Measurements from ENCODE around the gene LEP. TPM values are rescaled to one million over a fixed set of nuclear protein-coding genes. Genes with fewer than 3 reads are reported as not detected.
"Not testable (repeated sequence)": the region's sequence is repeated elsewhere in the genome, so short reads cannot be mapped to it uniquely, and the experiment has no call there.

Gene LEP
- total RNA-seq, 1 donor from 2014 or later, result not detected

GRCh38 chr7:128274246-128274883 is 33.3 kb downstream of the LEP start:
- no peak for DNase-seq

- DNase-seq, result no peak
Observed at GRCh38 chr7:128274884-128275603, 34.0 kb downstream of the LEP start.

GRCh38 chr7:128275681-128276080 is 34.6 kb downstream of the LEP start:
- no peak for DNase-seq

GRCh38 chr7:128278366-128278765 is 37.3 kb downstream of the LEP start:
- DNase-seq, result no peak

- DNase-seq, result no peak
Observed at GRCh38 chr7:128279124-128279713, 38.1 kb downstream of the LEP start.

GRCh38 chr7:128280451-128280850 is 39.4 kb downstream of the LEP start:
- not testable (repeated sequence) for DNase-seq

- DNase-seq, result no peak
Observed at GRCh38 chr7:128281605-128282380, 40.7 kb downstream of the LEP start.

GRCh38 chr7:128284102-128284501 is 43.0 kb downstream of the LEP start:
- no peak for DNase-seq

- no peak for DNase-seq
Observed at GRCh38 chr7:128287556-128287955, 46.5 kb downstream of the LEP start.

GRCh38 chr7:128298004-128298403 is 56.9 kb downstream of the LEP start:
- not testable (repeated sequence) for DNase-seq

GRCh38 chr7:128299109-128299607 is 58.1 kb downstream of the LEP start:
- DNase-seq, result no peak

GRCh38 chr7:128302139-128302538 is 61.1 kb downstream of the LEP start:
- DNase-seq, result peak; percentile 24

GRCh38 chr7:128303133-128303532 is 62.1 kb downstream of the LEP start:
- no peak for DNase-seq

GRCh38 chr7:128303643-128304042 is 62.6 kb downstream of the LEP start:
- DNase-seq, result no peak

GRCh38 chr7:128304212-128304611 is 63.1 kb downstream of the LEP start:
- DNase-seq, result no peak

GRCh38 chr7:128307061-128307460 is 66.0 kb downstream of the LEP start:
- no peak for DNase-seq

Small RNA genes within 50 kb of the gene (small RNA-seq; reads per million reads assigned to genes)
- gene MIR129-1 (ENCODE audit: low replicate concordance), result not detected

Other genes starting within 250 kb of the LEP start
- gene LRRC4, start 209.8 kb upstream of the LEP start, total RNA-seq, result 0.41 TPM
- 28.1 TPM for gene RBM28, start 102.6 kb downstream of the LEP start, total RNA-seq
- 7.6 TPM for gene PRRT4, start 120.4 kb downstream of the LEP start, total RNA-seq
- gene IMPDH1, start 168.7 kb downstream of the LEP start, total RNA-seq, result 15.4 TPM
- 15.4 TPM for gene HILPDA, start 214.6 kb downstream of the LEP start, total RNA-seq
- 31.3 TPM for gene METTL2B, start 235.5 kb downstream of the LEP start, total RNA-seq